HG03520 (cell line): Measurements from ENCODE around the gene SLC25A34.

Source experiments
- ATAC-seq: cut with Tn5 transposase; IDR thresholded peaks from one replicate; pipeline ENCODE4 v1.9.1; 2021; ENCODE audit warnings: mild to moderate bottlenecking, moderate library complexity; ENCODE audit not compliant: unreplicated experiment

SLC25A34 gene

DNA sequence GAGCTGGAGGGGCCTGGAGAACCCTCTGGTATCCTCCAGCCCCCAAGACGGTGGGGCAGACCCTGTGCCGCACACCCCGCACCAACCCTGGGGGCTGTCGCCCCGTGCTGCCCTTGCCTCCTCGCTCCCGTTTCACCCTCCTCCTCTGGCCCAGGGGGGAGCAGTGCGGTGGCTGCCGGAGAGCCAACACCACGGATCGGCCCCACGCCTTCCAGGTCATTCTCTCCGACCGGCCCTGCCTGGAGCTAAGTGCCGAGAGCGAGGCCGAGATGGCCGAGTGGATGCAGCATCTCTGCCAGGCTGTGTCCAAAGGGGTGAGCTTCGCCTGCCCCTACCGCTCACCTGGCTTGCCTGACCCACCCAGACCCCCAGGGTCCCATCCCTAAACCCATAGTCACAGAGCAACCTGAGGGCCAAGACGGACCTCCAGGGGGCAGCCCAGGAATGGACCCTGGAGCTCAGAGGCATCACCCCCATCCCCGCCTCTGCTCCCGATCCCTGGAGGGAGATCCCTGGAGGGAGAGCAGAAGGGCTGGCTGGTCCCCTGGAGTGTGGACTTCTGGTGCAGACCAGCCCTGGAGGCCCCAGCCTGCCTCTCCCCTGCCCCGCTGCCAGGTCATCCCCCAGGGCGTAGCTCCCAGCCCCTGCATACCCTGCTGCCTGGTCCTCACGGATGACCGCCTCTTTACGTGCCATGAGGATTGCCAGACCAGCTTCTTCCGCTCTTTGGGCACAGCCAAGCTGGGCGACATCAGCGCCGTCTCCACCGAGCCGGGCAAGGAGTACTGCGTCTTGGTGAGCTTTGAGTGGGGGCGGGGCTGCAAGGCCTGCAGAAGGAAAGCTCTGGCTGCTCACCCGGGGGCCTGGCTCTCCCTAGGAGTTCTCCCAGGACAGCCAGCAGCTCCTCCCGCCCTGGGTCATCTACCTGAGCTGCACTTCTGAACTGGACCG lies 4.0 kb upstream of the SLC25A34 start:
- ATAC-seq, result no peak

GRCh38 chr1:15732686-15733081 lies 3.4 kb upstream of the SLC25A34 start:
- ATAC-seq, result no peak

GRCh38 chr1:15733218-15733725 lies 2.8 kb upstream of the SLC25A34 start:
- no peak for ATAC-seq

- ATAC-seq, result no peak
Observed at GRCh38 chr1:15733726-15734226, 2.3 kb upstream of the SLC25A34 start.

DNA sequence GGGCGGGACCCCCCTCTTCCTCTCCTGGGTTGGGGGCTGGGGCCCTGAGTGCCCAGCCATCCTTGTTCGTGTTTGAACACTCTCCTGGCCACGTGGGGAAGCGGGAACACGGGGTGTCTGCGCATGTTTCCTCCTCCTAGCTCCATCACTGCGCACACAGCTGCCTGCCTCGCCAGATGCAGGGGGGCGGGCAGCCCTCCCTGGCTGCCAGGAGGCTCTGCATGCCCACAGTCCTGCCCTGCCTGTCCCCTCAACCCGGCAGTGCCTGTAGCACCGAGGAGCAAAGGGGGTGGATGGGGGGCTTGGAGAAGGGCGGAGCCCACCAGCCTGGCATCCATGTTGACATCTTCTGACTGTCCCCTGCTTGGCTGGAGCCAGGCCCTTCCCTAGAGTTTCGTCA lies 1.8 kb upstream of the SLC25A34 start:
- no peak for ATAC-seq

GRCh38 chr1:15734901-15735300 lies 1.2 kb upstream of the SLC25A34 start:
- ATAC-seq, result no peak

DNA sequence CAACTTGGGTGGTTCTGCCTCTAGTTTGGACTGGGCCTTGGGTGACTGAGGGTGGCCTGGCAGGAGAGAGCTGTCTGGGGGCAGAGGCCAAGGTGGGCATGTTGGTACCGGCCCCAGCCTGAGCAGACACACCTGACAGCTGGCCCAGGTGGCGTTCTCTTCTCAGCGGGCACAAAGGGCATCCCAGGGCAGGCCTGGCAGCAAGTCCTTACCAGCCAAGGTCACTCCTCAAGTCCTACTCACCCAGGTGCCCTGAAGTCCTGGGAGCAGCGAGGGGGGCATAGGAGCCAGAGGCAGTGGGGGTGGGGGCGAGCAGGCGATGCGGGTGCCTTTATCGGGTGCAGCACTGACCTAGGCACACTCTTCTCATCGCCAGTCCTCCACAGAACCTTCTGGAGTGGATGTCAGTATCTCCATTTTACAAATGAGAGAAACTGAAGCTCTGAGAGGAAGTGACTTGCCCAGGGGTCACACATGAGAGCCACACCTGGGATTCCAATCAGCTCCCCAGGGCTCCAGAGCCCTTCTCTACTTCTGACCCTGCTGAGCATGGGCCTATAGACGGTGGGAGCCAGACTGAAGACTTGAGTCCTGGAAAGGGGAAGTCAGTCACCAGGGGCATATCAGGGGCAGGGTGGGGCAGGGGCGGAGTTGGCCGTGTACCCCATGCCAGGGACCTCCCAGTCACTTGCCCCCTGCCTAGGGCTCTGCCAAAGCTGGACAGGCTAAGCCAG lies 587 bp upstream of the SLC25A34 start:
- no peak for ATAC-seq

DNA sequence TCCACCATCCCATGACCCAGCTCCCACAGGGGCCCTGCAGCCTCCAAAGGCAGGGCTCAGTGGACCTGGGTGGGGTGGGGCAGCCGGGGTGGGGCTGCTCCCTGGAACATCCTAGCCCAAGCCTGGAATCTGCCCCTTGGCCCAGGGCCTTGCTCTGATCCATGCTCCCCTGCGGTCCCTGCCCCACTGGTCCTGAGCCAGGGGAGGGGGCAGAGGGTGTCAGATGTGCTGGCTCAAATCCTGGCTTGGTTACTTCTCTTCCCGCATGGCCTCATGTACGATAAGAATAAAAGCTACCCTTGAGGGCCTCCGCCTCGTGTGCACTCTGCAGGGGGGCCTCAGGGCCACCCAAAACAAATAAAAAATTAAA lies 819 bp downstream of the SLC25A34 start:
- no peak for ATAC-seq

DNA sequence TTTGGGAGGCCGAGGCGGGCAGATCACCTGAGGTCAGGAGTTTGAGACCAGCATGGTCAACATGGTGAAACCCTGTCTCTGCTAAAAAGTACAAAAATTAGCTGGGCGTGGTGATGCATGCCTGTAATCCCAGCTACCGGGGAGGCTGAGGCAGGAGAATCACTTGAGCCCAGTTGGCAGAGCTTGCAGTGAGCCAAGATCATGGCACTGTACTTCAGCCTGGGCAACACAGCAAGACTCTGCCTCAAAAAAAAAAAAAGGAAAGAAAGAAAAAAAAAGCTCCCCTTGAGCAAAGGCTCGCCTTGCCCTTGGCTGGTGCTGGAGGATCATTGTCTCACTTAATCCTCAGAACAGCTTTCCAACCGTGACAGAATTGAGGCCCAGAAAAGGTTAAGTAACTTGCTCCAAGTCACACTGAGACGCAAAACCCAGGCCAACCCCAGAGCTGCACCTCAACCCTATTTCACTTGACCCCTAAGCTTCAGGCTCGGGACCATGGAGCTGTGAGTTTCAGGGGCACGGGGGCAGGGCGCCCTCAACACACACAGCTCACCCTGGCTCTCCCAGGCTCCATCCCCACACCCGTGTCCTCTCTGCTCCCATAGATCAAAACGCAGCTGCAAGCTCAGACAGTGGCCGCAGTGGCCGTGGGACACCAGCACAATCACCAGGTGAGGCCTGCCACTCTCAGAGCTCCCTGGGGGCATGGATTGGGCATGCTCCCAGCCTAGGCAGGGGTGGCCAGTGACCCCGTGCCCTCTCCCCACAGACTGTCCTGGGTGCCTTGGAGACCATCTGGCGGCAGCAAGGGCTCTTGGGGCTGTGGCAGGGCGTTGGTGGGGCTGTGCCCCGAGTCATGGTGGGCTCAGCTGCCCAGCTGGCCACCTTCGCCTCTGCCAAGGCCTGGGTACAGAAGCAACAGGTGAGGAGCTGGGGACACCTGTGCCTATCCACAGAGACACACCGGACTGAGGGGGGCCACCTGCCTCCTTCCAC lies 1.6 kb downstream of the SLC25A34 start:
- ATAC-seq, result no peak

DNA sequence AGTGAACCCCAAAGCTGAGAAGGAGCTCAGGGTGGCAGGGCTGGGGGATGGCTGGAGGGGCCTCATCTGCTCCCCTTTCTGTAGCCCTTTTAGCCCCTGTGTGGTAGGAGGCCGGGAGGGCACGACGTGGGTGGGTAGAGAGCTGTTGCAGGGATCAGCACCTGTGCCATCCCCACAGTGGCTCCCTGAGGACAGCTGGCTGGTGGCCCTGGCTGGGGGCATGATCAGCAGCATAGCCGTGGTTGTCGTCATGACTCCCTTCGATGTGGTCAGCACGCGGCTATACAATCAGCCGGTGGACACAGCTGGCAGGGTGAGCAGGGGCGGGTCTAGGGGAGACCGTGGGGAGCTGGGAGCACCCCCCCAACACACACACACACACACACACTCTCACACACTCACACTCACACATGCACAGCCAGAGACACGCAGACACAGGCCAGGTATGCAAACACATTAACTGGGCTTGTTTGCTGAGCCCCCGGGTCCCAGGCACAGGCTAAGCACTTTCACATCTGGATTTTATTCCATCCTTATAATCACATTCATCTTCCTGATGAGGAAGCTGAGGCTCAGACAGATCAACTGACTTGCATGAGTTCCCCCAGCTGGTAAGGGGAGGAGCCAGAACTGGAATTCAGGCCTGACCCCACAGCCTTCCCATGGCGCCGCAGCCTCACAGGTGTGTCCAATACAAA lies 2.5 kb downstream of the SLC25A34 start:
- no peak for ATAC-seq

- ATAC-seq, result no peak
Observed at GRCh38 chr1:15739259-15739658, 3.2 kb downstream of the SLC25A34 start.

GRCh38 chr1:15739745-15740144 lies 3.7 kb downstream of the SLC25A34 start:
- no peak for ATAC-seq

DNA sequence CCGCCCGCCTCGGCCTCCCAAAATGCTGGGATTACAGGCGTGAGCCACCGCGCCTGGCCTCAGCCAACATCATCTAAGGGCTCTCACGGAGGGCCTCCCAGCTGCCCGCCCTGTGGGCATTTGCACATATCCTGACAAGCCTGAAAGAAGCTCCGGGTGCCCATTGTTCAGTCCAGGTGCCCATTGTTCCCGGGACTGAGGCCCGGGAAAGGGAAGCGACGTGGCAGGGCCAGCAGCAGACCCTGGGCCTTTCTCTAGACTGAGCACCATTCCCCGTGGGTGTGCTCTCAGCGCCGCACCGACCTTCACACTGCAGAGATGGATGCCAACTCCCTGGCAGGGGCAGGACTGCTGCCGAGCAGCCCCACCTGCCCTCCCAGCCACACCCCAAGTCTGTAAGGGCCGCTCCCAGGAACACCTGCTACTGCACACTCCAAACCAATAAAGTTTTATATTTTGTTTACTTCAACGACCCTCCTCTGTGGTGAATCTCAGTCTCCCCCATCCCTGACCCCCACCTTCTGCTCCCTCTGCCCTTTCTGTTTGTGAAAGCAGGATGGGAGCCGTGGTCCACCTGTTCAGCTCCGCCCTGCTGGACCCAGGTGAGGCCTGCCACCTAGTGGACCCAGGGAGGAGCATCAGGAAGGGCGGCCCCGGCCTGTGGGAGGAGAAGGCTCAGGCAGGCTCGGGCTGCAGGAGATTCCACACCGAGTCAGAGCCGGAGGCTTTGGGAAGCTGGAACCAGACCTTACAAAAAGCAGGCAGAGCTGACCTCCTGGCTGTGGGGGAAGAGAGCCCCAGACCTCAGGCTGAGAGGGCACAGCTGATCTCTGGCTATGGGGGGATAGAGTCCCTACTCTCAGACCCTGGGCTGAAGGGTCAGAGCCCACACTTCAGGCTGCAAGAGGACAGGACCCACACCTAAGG lies 5.1 kb downstream of the SLC25A34 start:
- no peak for ATAC-seq

GRCh38 chr1:15742339-15742801 lies 6.3 kb downstream of the SLC25A34 start, which contains the start of gene TMEM82:
TSS of gene TMEM82 (plus strand) at chr1:15742499. CDS start at chr1:15742560, 61 bp downstream.
- ATAC-seq, result no peak

GRCh38 chr1:15744122-15744679 lies 8.1 kb downstream of the SLC25A34 start:
- no peak for ATAC-seq

DNA sequence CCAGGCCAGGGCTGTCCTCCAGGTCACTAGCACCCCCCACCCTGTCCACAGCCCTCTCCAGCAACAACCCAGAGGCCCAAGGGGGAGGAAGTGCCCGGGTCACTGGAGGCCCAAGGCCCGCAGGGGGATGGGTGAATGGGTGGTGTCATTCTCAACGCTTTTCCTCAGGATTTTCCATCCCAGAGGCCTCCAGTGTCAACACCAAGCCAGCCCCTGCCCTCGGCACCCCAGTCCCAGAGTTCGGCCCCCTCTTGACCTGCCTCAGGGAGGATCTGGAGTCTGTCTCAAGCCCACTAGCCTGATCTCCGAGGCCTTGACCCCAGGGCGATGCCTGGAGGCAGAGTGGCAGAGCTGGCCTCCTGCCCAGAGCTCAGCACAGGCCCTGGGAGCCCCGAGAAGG lies 11.3 kb downstream of the SLC25A34 start:
- ATAC-seq, result no peak

DNA sequence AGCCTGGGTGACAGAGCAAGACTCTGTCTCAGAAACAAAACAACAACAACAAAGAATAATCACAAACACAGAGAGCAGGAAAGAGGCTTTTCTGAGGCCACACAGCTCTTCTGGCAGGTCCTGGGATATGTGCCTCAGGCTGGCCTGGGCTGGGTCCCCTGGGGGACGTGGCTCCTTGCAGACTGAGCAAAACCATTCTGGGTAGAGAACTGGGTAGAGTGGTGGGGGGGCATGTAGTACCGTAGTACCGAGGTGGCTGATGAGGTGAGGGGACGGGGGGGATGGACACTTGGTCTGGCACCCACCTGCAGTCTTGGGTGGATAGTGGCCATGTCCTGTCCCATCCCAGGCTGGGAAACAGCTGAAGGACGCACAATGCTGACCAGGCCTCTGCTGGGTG lies 12.2 kb downstream of the SLC25A34 start:
- ATAC-seq, result no peak

DNA sequence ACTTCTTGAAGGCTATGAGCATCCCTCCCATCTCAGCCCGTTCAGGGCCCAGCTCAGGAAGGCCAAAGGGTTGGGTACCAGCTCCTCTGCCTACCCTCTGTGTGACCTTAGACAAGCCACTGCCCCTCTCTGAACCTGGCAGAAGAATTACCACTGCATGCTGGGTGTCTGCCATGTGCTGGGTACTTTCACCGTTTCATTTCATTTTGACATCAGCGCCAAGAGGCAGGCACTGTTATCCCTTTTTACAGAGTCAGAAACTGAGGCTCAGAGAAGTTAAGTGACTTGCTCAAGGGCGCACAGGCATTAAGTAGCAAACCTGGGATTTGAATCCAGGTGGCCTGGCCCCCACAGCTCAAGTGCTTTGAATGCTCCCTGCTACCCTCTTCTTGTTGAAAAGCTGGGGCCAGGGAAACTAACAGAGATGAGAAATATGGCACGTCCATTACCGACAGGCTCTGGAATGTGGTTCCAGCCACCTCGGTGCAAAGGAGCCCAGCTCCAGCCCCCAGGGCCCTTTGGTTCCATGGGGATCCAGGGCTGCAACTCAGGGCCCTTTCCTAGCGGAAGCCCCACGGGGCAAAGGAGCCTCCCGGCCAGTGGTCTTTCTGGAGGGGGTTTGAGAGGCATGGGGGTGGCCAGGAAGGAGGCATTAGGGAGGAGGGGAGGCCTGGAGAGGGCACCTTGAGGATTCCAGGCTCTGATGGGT lies 12.8 kb downstream of the SLC25A34 start:
- no peak for ATAC-seq
